ACC112 (cell line): ENCODE measurements around the gene ORMDL1.
"Not testable (repeated sequence)": the region's sequence is repeated elsewhere in the genome, so short reads cannot be mapped to it uniquely, and the experiment has no call there.

ENCODE experiments used
- H2AFZ ChIP-seq: fragments of 200-600 bp; sonication (generic); one replicate; pipeline ENCODE4 v1.6.0; 2017; ENCODE audit warnings: antibody characterized with exemption, low read length; ENCODE audit not compliant: unreplicated experiment
- H3K27ac ChIP-seq: fragments of 200-600 bp; sonication (generic); 2 replicates; pipeline ENCODE4 v1.5.1; 2014; ENCODE audit warnings: low read depth, mild to moderate bottlenecking, antibody characterized with exemption, low read length, moderate library complexity
- H3K27me3 ChIP-seq: fragments of 200-600 bp; sonication (generic); 2 replicates; pipeline ENCODE4 v1.6.1; 2014; ENCODE audit warnings: mild to moderate bottlenecking, antibody characterized with exemption, low read length, moderate library complexity, mixed read lengths; ENCODE audit not compliant: insufficient read depth
- H3K36me3 ChIP-seq: fragments of 200-600 bp; sonication (generic); 2 replicates; pipeline ENCODE4 v1.6.1; 2016; ENCODE audit warnings: mild to moderate bottlenecking, antibody characterized with exemption, low read length, moderate library complexity, mixed read lengths; ENCODE audit not compliant: insufficient read depth
- H3K4me1 ChIP-seq: fragments of 200-600 bp; sonication (generic); one replicate; pipeline ENCODE4 v1.6.1; 2016; ENCODE audit warnings: low read length, mixed read lengths; ENCODE audit not compliant: insufficient read depth, unreplicated experiment, control insufficient read depth
- H3K4me3 ChIP-seq: fragments of 200-600 bp; sonication (generic); 2 replicates; pipeline ENCODE4 v1.5.1; 2014; ENCODE audit warnings: mild to moderate bottlenecking, low read depth, low read length
- H3K79me2 ChIP-seq: fragments of 200-600 bp; sonication (generic); one replicate; pipeline ENCODE4 v1.6.0; 2016; ENCODE audit warnings: low read length; ENCODE audit not compliant: control insufficient read depth, unreplicated experiment, insufficient read depth

The ORMDL1 gene

GRCh38 chr2:189770590-189771322, 13.4 kb downstream of the ORMDL1 start:
- no peak overlapping the region for H3K4me3 ChIP-seq
- H3K4me1 ChIP-seq: no peaks in the 10 kb centered on the region
- H3K27ac ChIP-seq: no peak overlapping the region
- H3K79me2 ChIP-seq: no peaks in the 10 kb centered on the region
- no peaks in the 10 kb centered on the region for H3K27me3 ChIP-seq
- peaks cover 24% of the 10 kb centered on the region for H3K36me3 ChIP-seq
- no peak overlapping the region for H2AFZ ChIP-seq

- Histone ChIP-seq H3K36me3 (no peaks in the 10 kb centered on the region), H2AFZ (peak overlapping the region; percentile 45), H3K27me3 (no peaks in the 10 kb centered on the region), H3K4me1 (peaks cover 15% of the 10 kb centered on the region), H3K79me2 (peaks cover 8% of the 10 kb centered on the region), H3K27ac (no peak overlapping the region), H3K4me3 (peak overlapping the region; percentile 82)
Measured at GRCh38 chr2:189763908-189764661, 20.1 kb downstream of the ORMDL1 start.

GRCh38 chr2:189762551-189763298, 21.4 kb downstream of the ORMDL1 start, which contains the start of gene OSGEPL1:
OSGEPL1 (minus strand) TSS chr2:189762792; CDS start chr2:189761640, 1,152 bp downstream.
- H3K4me3 ChIP-seq: peak within 1 kb of the TSS; percentile 82
- H3K27me3 ChIP-seq: no peaks in the 10 kb centered on the region
- H3K27ac ChIP-seq: peak within 1 kb of the TSS; percentile 64
- peak within 1 kb of the TSS; percentile 100 for H2AFZ ChIP-seq
- peaks cover under 1% of the 10 kb centered on the region; the same call in 1 of the 2 replicates for H3K36me3 ChIP-seq
- peaks cover 15% of the 10 kb centered on the region for H3K4me1 ChIP-seq
- H3K79me2 ChIP-seq: peaks cover 8% of the 10 kb centered on the region

- Histone ChIP-seq H3K4me3 (peak overlapping the region; percentile 82), H3K79me2 (peaks cover 8% of the 10 kb centered on the region), H3K4me1 (peaks cover 15% of the 10 kb centered on the region), H3K36me3 (peaks cover 5% of the 10 kb centered on the region; the same call in 1 of the 2 replicates), H3K27me3 (no peaks in the 10 kb centered on the region), H3K27ac (no peak overlapping the region), H2AFZ (peak overlapping the region; percentile 100)
Measured at GRCh38 chr2:189762229-189762550, 21.9 kb downstream of the ORMDL1 start.

GRCh38 chr2:189760154-189760553, 24.0 kb downstream of the ORMDL1 start:
- not testable (repeated sequence) for H3K79me2 ChIP-seq, H3K27me3 ChIP-seq, H3K36me3 ChIP-seq, H3K4me3 ChIP-seq, H3K27ac ChIP-seq, H2AFZ ChIP-seq
- peaks cover 15% of the 10 kb centered on the region for H3K4me1 ChIP-seq

GRCh38 chr2:189756311-189756952, 27.7 kb downstream of the ORMDL1 start:
- H3K79me2 ChIP-seq: peaks cover 5% of the 10 kb centered on the region
- no peaks in the 10 kb centered on the region for H3K27me3 ChIP-seq
- H2AFZ ChIP-seq: no peak overlapping the region
- H3K4me3 ChIP-seq: no peak overlapping the region
- H3K27ac ChIP-seq: no peak overlapping the region
- H3K4me1 ChIP-seq: peaks cover 5% of the 10 kb centered on the region
- peaks cover 13% of the 10 kb centered on the region for H3K36me3 ChIP-seq

- H3K27ac ChIP-seq: no peak overlapping the region
- H3K4me3 ChIP-seq: no peak overlapping the region
- H3K4me1 ChIP-seq: no peaks in the 10 kb centered on the region
- peaks cover 8% of the 10 kb centered on the region for H3K36me3 ChIP-seq
- no peaks in the 10 kb centered on the region for H3K27me3 ChIP-seq
- H2AFZ ChIP-seq: no peak overlapping the region
- H3K79me2 ChIP-seq: no peaks in the 10 kb centered on the region
Measured at GRCh38 chr2:189751080-189751658, 33.0 kb downstream of the ORMDL1 start.

- Histone ChIP-seq H3K79me2 (no peaks in the 10 kb centered on the region), H3K36me3 (no peaks in the 10 kb centered on the region), H3K27ac (no peak overlapping the region), H2AFZ (no peak overlapping the region), H3K4me3 (no peak overlapping the region), H3K4me1 (no peaks in the 10 kb centered on the region), H3K27me3 (no peaks in the 10 kb centered on the region)
Measured at GRCh38 chr2:189729430-189729829, 54.7 kb downstream of the ORMDL1 start.

GRCh38 chr2:189726849-189727248, 57.3 kb downstream of the ORMDL1 start:
- H3K36me3 ChIP-seq: no peaks in the 10 kb centered on the region
- no peak overlapping the region for H2AFZ ChIP-seq
- no peaks in the 10 kb centered on the region for H3K79me2 ChIP-seq
- H3K27ac ChIP-seq: no peak overlapping the region
- no peaks in the 10 kb centered on the region for H3K4me1 ChIP-seq
- H3K4me3 ChIP-seq: no peak overlapping the region
- no peaks in the 10 kb centered on the region for H3K27me3 ChIP-seq

- Histone ChIP-seq H3K36me3 (no peaks in the 10 kb centered on the region), H3K4me3 (no peak overlapping the region)
Measured at GRCh38 chr2:189726271-189726670, 57.9 kb downstream of the ORMDL1 start.

More at GRCh38 chr2:189726271-189726670, 57.9 kb downstream of the ORMDL1 start:
- Histone ChIP-seq H3K79me2 (no peaks in the 10 kb centered on the region), H3K4me1 (no peaks in the 10 kb centered on the region), H3K27me3 (no peaks in the 10 kb centered on the region), H2AFZ (no peak overlapping the region), H3K27ac (no peak overlapping the region)
